Tibial nerve (tissue), 4 donors: Measurements from ENCODE around the gene NDUFC1. TPM values are rescaled to one million over a fixed set of nuclear protein-coding genes. Genes with fewer than 3 reads are reported as not detected.
"Not testable (repeated sequence)": the region's sequence is repeated elsewhere in the genome, so short reads cannot be mapped to it uniquely, and the experiment has no call there.

Experiments
- DNase-seq, 2 donors: peaks; one replicate each; pipeline ENCODE4 v3.0.0-alpha.2; 2019; ENCODE audit warnings: low spot score in 2 of 2
- H3K27ac ChIP-seq, 4 donors: fragments of 200-600 bp; sonication (generic) in 3 of 4; one replicate each; pipeline ENCODE4 v1.5.1; 2017 to 2019; ENCODE audit warnings: mild to moderate bottlenecking in 1 of 4
- H3K27me3 ChIP-seq, 2 donors: fragments of 200-600 bp; sonication (generic) in 1 of 2; one replicate each; pipeline versions ENCODE4 v1.5.1 to v1.6.0; 2017 to 2019
- H3K36me3 ChIP-seq, 3 donors: fragments of 200-600 bp; sonication (generic); one replicate each; pipeline ENCODE4 v1.5.1; 2018 to 2019
- H3K4me1 ChIP-seq, 4 donors: fragments of 200-600 bp; sonication (generic) in 3 of 4; one replicate each; pipeline ENCODE4 v1.5.1; 2017 to 2019
- H3K4me3 ChIP-seq, 4 donors: fragments of 200-600 bp; sonication (generic) in 3 of 4; one replicate each; pipeline ENCODE4 v1.5.1; 2017 to 2019; ENCODE audit warnings: mild to moderate bottlenecking in 1 of 4, moderate library complexity in 1 of 4
- H3K9me3 ChIP-seq, 4 donors: fragments of 200-600 bp; sonication (generic) in 3 of 4; one replicate each; pipeline ENCODE4 v1.5.1; 2017 to 2019
- EP300 ChIP-seq, 2 donors: sonication (generic); formaldehyde crosslinking; IDR thresholded peaks; one replicate each; pipeline ENCODE4 v1.6.1; 2017; ENCODE audit warnings: antibody characterized with exemption in 2 of 2, mild to moderate bottlenecking in 1 of 2
- POLR2A ChIP-seq, 2 donors: fragments of 450-650 bp; IDR thresholded peaks; one replicate each; pipeline ENCODE4 v1.6.1; 2017; ENCODE audit warnings: antibody characterized with exemption in 2 of 2, mild to moderate bottlenecking in 2 of 2, moderate library complexity in 2 of 2
- WGBS, 2 donors: methylation state at CpG; one replicate each; pipeline ENCODE4 v1.1.5; 2018; 5-methylcytosine and 5-hydroxymethylcytosine counted together
- total RNA-seq, 4 donors: library from RNA; depleted of rRNA; stranded (reverse); fragments of >200 nt; gene quantifications; one replicate each; pipeline ENCODE4 v1.1.0, GENCODE V29; 2016
- TF ChIP-seq, protein P1 (sequence below), 5 experiments: fragments of 200-600 bp in 3 of 5; fragments of 450-650 bp in 2 of 5; sonication (generic) in 3 of 5; IDR thresholded peaks; one replicate each; pipeline ENCODE4 v1.5.1; 2016 to 2019; ENCODE audit warnings: antibody characterized with exemption in 5 of 5, mild to moderate bottlenecking in 3 of 5, moderate library complexity in 2 of 5

The NDUFC1 gene
- total RNA-seq, 4 donors from 2014 or later: 19.4 to 43.3 (median 30.9) TPM

DNA sequence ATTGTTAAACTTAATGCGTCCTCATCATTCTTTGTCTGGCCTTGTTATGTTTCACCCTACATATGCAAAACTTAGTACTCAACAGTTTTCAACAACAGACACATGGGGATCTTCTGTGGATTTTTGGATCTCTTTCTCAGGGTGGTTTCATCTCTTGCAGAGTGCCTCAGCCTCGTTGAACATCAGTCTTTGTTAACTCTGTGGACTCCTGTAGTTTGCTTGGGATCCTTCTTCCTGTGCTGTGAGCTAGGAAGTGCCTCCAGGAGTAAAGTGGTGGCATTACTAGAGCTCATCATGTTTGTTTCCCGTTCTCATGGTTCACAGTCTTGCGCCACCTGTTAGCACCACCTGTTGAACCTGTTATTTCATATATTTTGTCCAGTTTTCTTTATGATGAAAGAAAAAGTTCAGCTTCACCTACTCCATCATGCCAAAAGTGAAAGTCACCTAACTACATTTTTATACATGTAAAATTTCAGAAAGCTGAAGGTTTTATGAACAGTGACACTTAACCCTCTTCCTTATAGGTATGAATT is 27.5 kb upstream of the NDUFC1 start:
- TF ChIP-seq, protein P1, sequence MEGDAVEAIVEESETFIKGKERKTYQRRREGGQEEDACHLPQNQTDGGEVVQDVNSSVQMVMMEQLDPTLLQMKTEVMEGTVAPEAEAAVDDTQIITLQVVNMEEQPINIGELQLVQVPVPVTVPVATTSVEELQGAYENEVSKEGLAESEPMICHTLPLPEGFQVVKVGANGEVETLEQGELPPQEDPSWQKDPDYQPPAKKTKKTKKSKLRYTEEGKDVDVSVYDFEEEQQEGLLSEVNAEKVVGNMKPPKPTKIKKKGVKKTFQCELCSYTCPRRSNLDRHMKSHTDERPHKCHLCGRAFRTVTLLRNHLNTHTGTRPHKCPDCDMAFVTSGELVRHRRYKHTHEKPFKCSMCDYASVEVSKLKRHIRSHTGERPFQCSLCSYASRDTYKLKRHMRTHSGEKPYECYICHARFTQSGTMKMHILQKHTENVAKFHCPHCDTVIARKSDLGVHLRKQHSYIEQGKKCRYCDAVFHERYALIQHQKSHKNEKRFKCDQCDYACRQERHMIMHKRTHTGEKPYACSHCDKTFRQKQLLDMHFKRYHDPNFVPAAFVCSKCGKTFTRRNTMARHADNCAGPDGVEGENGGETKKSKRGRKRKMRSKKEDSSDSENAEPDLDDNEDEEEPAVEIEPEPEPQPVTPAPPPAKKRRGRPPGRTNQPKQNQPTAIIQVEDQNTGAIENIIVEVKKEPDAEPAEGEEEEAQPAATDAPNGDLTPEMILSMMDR (IDR thresholded peaks at IDR 0.05): no peak
- H3K27me3 ChIP-seq: no peaks in the 10 kb centered on the region
- peaks cover 0 to 14% (median 0%) of the 10 kb centered on the region in 3 donors for H3K36me3 ChIP-seq
- no peak for DNase-seq
- peaks cover 0 to 18% (median 10%) of the 10 kb centered on the region in 4 donors for H3K4me1 ChIP-seq
- peaks cover 0 to 3% (median 0%) of the 10 kb centered on the region in 4 donors for H3K9me3 ChIP-seq
- WGBS, 2 donors: 78 to 82% methylated on average over 4 of the region's 4 CpGs
- H3K4me3 ChIP-seq: no peak overlapping the region
- no peak overlapping the region for H3K27ac ChIP-seq

DNA sequence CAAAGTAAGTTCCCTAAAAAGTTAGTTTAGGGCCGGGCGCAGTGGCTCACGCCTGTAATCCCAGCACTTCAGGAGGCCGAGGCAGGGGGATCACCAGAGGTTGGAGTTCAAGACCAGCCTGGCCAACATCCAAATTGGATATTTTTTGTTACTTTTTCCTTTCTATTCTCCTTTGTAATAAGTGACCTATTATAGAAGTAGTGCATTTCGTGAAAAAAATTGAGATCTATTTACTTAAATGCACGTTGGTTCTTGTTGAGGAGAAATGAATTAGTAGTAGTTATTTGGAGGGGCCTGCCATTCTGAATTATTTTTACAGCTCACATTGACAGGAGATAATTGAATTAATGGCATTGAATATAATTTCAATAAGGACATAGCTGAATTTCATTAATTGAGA is 22.3 kb upstream of the NDUFC1 start:
- TF ChIP-seq EP300 (IDR thresholded peaks at IDR 0.05): no peak
- no peak for TF ChIP-seq POLR2A (IDR thresholded peaks at IDR 0.05)
- TF ChIP-seq, protein P1 (IDR thresholded peaks at IDR 0.05): no peak
- peaks cover 0 to 3% (median 0%) of the 10 kb centered on the region in 4 donors for H3K9me3 ChIP-seq
- H3K4me3 ChIP-seq: no peak overlapping the region
- H3K36me3 ChIP-seq: peaks cover 0 to 11% (median 0%) of the 10 kb centered on the region in 3 donors
- DNase-seq: no peak
- H3K4me1 ChIP-seq: peaks cover 0 to 33% (median 13%) of the 10 kb centered on the region in 4 donors
- WGBS, 2 donors: 41 to 48% methylated on average over 6 of the region's 6 CpGs
- no peaks in the 10 kb centered on the region for H3K27me3 ChIP-seq
- no peak overlapping the region for H3K27ac ChIP-seq

DNA sequence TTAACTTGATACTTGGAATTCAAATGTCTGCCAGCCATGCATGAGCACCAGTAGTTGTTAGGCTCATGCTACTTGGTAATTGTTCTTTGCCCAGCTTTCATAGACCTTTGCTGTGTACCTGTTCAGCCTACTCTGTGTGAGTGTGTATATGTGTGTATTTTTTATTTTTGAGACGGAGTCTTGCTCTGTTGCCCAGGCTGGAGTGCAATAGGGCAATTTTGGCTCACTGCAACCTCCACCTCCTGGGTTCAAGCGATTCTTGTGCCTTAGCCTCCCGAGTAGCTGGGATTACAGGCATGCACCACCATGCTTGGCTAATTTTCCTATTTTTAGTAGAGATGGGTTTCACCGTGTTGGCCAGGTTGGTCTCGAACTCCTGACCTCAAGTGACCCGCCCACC is 20.3 kb upstream of the NDUFC1 start:
- H3K36me3 ChIP-seq, H3K27me3 ChIP-seq, H3K27ac ChIP-seq, H3K4me3 ChIP-seq, DNase-seq, H3K9me3 ChIP-seq: not testable (repeated sequence)
- peaks cover 0 to 32% (median 13%) of the 10 kb centered on the region in 4 donors for H3K4me1 ChIP-seq
- 96 to 98% methylated on average over 6 of the region's 6 CpGs for WGBS, 2 donors

DNA sequence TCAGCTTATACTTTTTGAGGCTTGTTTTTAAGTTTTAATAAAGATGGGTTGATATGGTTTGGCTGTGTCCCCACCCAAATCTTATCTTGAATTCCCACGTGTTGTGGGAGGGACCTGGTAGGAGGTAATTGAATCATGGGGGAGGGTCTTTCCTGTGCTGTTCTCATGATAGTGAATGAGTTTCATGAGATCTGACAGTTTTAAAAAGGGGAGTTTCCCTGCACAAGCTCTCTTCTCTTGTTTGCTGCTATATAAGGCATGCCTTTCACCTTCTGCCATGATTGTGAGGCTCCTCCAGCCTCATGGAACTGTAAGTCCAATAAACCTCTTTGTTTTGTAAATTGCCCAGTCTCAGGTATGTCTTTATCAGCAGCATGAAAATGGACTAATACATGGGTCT is 19.8 kb upstream of the NDUFC1 start:
- WGBS, 2 donors: 71 to 76% methylated on average over 1 of the region's 1 CpG

DNA sequence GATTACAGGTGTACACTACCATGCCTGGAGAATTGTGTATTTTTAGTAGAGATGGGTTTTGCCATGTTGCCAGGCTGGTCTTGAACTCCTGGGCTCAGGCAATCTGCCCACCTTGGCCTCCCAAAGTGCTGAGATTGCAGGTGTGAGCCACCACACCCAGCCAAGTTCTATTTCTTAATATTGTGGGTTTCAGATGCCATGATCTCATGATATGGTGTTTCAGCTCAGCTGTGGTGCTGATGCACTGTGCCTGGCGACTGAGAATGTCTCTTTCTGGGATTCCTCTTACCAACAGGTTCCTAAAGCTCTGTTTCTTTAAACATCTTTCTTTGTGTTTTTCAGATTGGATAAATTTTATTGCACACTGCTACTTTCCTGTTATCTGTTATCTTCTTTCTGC is 17.3 kb upstream of the NDUFC1 start:
- no peaks in the 10 kb centered on the region for H3K9me3 ChIP-seq
- no peak overlapping the region for H3K27ac ChIP-seq
- H3K4me3 ChIP-seq: no peak overlapping the region
- WGBS, 2 donors: 93 to 96% methylated on average over 1 of the region's 1 CpG
- peaks cover 0 to 40% (median 7%) of the 10 kb centered on the region in 4 donors for H3K4me1 ChIP-seq
- peaks cover 0 to 4% (median 0%) of the 10 kb centered on the region in 3 donors for H3K36me3 ChIP-seq
- TF ChIP-seq, protein P1 (IDR thresholded peaks at IDR 0.05): no peak
- no peaks in the 10 kb centered on the region for H3K27me3 ChIP-seq
- no peak for DNase-seq

More for the DNA sequence above, 19.8 kb upstream of the NDUFC1 start:
- not testable (repeated sequence) for H3K9me3 ChIP-seq, H3K27ac ChIP-seq, H3K4me3 ChIP-seq, DNase-seq, H3K27me3 ChIP-seq, H3K36me3 ChIP-seq
- H3K4me1 ChIP-seq: peaks cover 0 to 32% (median 13%) of the 10 kb centered on the region in 4 donors

DNA sequence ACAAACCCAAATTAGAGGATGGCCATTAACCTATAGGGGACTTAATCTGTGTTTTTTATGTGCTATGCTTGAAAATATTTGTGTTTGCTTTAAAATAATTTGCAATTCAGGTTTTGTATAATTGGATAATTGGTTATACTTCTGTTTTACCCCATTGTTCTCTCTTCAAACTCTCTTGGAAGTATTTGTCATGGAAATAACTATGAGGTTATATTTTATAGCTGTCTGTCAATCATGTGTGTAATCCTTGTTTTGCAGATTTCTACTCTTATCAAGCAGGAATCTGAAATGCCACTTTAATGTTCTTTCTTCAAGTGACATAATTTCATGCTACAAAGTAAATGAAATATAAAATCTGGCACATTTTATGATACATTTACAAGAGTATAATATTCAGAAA is 15.4 kb upstream of the NDUFC1 start:
- no peak for DNase-seq
- Histone ChIP-seq H3K4me3 (no peak overlapping the region), H3K27me3 (no peaks in the 10 kb centered on the region), H3K4me1 (peaks cover 0 to 42% (median 8%) of the 10 kb centered on the region in 4 donors), H3K27ac (no peak overlapping the region), H3K9me3 (no peaks in the 10 kb centered on the region), H3K36me3 (peaks cover 0 to 4% (median 0%) of the 10 kb centered on the region in 3 donors)
- TF ChIP-seq, protein P1 (IDR thresholded peaks at IDR 0.05): no peak
- no peak for TF ChIP-seq EP300 (IDR thresholded peaks at IDR 0.05)
- no peak for TF ChIP-seq POLR2A (IDR thresholded peaks at IDR 0.05)
